HepG2 (cell line): ENCODE measurements around the gene KRTAP10-6. TPM values are rescaled to one million over a fixed set of nuclear protein-coding genes. Genes with fewer than 3 reads are reported as not detected.

ENCODE experiments used
- CBX5 ChIP-seq: sonication (generic); formaldehyde crosslinking; IDR thresholded peaks from 2 replicates; pipeline ENCODE4 v1.4.0; 2020; ENCODE audit warnings: missing genetic modification reagents, borderline replicate concordance
- ERF ChIP-seq: IDR thresholded peaks from 2 replicates; pipeline ENCODE4 v1.6.1; 2018; ENCODE audit warnings: missing biosample characterization, missing genetic modification reagents
- MATR3 ChIP-seq: sonication (generic); formaldehyde crosslinking; IDR thresholded peaks from 2 replicates; pipeline ENCODE4 v1.4.0; 2020; ENCODE audit warnings: missing genetic modification reagents
- RFX5 ChIP-seq: IDR thresholded peaks from 2 replicates; pipeline ENCODE4 v1.6.1; 2011; ENCODE audit warnings: low read depth, low read length, improper control_type of control experiment
- STAG1 ChIP-seq: sonication (generic); formaldehyde crosslinking; IDR thresholded peaks from 2 replicates; pipeline ENCODE4 v1.4.0; 2020; ENCODE audit warnings: missing genetic modification reagents
- YY1 ChIP-seq: IDR thresholded peaks from 2 replicates; pipeline ENCODE4 v1.6.1; 2011; ENCODE audit warnings: low read length, low read depth, moderate library complexity, mild to moderate bottlenecking; ENCODE audit not compliant: insufficient read depth, insufficient replicate concordance
- ZBTB38 ChIP-seq: sonication (generic); formaldehyde crosslinking; IDR thresholded peaks from 2 replicates; pipeline ENCODE4 v1.5.1; 2020; ENCODE audit warnings: mild to moderate bottlenecking, missing genetic modification reagents
- ZFP62 ChIP-seq: sonication (generic); formaldehyde crosslinking; IDR thresholded peaks from 2 replicates; pipeline ENCODE4 v1.4.0; 2020; ENCODE audit warnings: missing genetic modification reagents
- ZNF207 ChIP-seq: fragments of 450-650 bp; IDR thresholded peaks from 2 replicates; pipeline ENCODE4 v1.6.1; 2016; ENCODE audit warnings: antibody characterized with exemption, borderline replicate concordance
- ZNF543 ChIP-seq: sonication (generic); formaldehyde crosslinking; IDR thresholded peaks from 2 replicates; pipeline ENCODE4 v1.4.0; 2020; ENCODE audit warnings: mild to moderate bottlenecking, missing genetic modification reagents
- ZNF792 ChIP-seq: IDR thresholded peaks from 2 replicates; pipeline ENCODE4 v1.6.1; 2016
- polyA plus RNA-seq, 8 experiments: library from polyadenylated mRNA; depleted of rRNA in 3 of 8; stranded (reverse) in 7 of 8; unstranded in 1 of 8; fragments of >200 nt; fragmentation: Illumina TruSeq in 4 of 8; extraction: Trizol in 4 of 8; gene quantifications; 2 replicates each; pipeline versions ENCODE4 v1.2.1 to v1.2.3, GENCODE V29; 2011 to 2016; ENCODE audit warnings: low read depth in 4 of 8, missing spikeins in 1 of 8, mixed read lengths in 1 of 8; ENCODE audit not compliant: insufficient read depth in 1 of 8
- total RNA-seq, 5 experiments: library from RNA; depleted of rRNA; stranded (reverse); fragments of >200 nt; fragmentation: Illumina TruSeq; extraction: Trizol; gene quantifications; 2 replicates each; pipeline ENCODE4 v1.2.3, GENCODE V29; 2016; ENCODE audit warnings: low read depth in 1 of 5
- TF ChIP-seq, protein P1 (sequence below), 2 experiments: fragments of 450-650 bp in 1 of 2; sonication (generic) in 1 of 2; formaldehyde crosslinking in 1 of 2; IDR thresholded peaks; 2 replicates each; pipeline versions ENCODE4 v1.6.1 to v1.8.0; 2016 to 2022; ENCODE audit warnings: antibody characterized with exemption in 1 of 2, mild to moderate bottlenecking in 1 of 2, missing genetic modification reagents in 1 of 2
- TF ChIP-seq, protein P2 (sequence below): sonication (generic); formaldehyde crosslinking; IDR thresholded peaks from 2 replicates; pipeline ENCODE4 v1.4.0; 2020; ENCODE audit warnings: missing genetic modification reagents
- TF ChIP-seq, protein P3 (sequence below): sonication (generic); formaldehyde crosslinking; IDR thresholded peaks from 2 replicates; pipeline ENCODE4; 2020; ENCODE audit warnings: missing genetic modification reagents, mild to moderate bottlenecking, borderline replicate concordance

KRTAP10-6 gene
- total and polyA plus RNA-seq, 2 of the 13 experiments (the other 11 are each of a cell fraction or from before 2014, with no cell fraction given) = not detected

DNA sequence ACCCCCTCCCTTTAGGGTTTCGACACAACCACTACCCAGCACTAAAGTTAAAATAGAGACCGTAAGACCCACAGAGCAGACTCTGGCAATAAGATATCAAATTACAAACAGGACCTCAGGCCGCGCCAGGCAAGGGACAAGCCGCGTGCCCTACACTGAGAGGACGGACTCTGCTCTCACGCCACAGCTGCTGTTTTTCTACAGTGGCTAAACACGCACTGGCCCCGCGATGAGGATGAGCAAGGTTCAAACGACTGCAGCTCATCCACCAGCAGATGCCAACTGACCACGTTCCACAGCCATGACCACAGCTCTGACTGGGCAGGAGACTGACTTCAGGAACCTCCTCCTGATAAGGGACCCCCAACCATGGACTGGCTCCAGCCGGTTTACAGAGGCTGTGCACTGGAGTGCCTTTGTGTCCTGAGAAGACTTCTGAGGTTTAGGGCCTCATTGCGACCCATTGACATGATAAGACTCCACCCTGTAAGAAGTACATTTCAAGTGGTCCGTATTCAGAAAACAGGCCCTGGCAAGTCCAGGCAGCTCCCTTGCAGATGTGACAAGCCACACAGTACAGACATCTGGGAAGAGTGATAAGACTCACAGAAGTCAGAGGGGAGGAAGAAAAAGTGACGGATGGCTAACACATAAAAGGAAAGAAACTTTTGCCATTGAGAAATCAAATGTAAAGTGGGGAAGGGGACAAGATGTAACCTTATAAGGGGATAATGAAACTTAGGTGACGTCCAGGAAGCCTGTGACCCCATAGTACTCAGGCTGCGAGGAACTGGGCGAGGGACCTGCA is 1.5 kb upstream of the KRTAP10-6 start (continued):
- TF ChIP-seq, protein P1, sequence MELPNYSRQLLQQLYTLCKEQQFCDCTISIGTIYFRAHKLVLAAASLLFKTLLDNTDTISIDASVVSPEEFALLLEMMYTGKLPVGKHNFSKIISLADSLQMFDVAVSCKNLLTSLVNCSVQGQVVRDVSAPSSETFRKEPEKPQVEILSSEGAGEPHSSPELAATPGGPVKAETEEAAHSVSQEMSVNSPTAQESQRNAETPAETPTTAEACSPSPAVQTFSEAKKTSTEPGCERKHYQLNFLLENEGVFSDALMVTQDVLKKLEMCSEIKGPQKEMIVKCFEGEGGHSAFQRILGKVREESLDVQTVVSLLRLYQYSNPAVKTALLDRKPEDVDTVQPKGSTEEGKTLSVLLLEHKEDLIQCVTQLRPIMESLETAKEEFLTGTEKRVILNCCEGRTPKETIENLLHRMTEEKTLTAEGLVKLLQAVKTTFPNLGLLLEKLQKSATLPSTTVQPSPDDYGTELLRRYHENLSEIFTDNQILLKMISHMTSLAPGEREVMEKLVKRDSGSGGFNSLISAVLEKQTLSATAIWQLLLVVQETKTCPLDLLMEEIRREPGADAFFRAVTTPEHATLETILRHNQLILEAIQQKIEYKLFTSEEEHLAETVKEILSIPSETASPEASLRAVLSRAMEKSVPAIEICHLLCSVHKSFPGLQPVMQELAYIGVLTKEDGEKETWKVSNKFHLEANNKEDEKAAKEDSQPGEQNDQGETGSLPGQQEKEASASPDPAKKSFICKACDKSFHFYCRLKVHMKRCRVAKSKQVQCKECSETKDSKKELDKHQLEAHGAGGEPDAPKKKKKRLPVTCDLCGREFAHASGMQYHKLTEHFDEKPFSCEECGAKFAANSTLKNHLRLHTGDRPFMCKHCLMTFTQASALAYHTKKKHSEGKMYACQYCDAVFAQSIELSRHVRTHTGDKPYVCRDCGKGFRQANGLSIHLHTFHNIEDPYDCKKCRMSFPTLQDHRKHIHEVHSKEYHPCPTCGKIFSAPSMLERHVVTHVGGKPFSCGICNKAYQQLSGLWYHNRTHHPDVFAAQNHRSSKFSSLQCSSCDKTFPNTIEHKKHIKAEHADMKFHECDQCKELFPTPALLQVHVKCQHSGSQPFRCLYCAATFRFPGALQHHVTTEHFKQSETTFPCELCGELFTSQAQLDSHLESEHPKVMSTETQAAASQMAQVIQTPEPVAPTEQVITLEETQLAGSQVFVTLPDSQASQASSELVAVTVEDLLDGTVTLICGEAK (IDR thresholded peaks at IDR 0.05) = no peak
- TF ChIP-seq, protein P1 (CRISPR knock-in tag; IDR thresholded peaks at IDR 0.05) = peak; percentile 80
- TF ChIP-seq ZBTB38 (CRISPR knock-in tag) (peak; percentile 71), YY1 (peak; percentile 8), ERF (CRISPR knock-in tag) (peak; percentile 90), ZNF207 (no peak), RFX5 (no peak), CBX5 (peak; percentile 79; the same call in 1 of the 2 replicates), ZNF543 (CRISPR knock-in tag) (peak; percentile 86; the same call in 1 of the 2 replicates), STAG1 (CRISPR knock-in tag) (peak; percentile 16; the same call in 1 of the 2 replicates), ZFP62 (CRISPR knock-in tag) (no peak), ZNF792 (0 out of 2 replicates have a peak, but pooled peaks have one; percentile 82), MATR3 (CRISPR knock-in tag) (no peak)
- TF ChIP-seq, protein P2, sequence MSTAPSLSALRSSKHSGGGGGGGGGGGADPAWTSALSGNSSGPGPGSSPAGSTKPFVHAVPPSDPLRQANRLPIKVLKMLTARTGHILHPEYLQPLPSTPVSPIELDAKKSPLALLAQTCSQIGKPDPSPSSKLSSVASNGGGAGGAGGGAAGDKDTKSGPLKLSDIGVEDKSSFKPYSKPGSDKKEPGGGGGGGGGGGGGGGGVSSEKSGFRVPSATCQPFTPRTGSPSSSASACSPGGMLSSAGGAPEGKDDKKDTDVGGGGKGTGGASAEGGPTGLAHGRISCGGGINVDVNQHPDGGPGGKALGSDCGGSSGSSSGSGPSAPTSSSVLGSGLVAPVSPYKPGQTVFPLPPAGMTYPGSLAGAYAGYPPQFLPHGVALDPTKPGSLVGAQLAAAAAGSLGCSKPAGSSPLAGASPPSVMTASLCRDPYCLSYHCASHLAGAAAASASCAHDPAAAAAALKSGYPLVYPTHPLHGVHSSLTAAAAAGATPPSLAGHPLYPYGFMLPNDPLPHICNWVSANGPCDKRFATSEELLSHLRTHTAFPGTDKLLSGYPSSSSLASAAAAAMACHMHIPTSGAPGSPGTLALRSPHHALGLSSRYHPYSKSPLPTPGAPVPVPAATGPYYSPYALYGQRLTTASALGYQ (CRISPR knock-in tag) = peak; percentile 68
- TF ChIP-seq, protein P3, sequence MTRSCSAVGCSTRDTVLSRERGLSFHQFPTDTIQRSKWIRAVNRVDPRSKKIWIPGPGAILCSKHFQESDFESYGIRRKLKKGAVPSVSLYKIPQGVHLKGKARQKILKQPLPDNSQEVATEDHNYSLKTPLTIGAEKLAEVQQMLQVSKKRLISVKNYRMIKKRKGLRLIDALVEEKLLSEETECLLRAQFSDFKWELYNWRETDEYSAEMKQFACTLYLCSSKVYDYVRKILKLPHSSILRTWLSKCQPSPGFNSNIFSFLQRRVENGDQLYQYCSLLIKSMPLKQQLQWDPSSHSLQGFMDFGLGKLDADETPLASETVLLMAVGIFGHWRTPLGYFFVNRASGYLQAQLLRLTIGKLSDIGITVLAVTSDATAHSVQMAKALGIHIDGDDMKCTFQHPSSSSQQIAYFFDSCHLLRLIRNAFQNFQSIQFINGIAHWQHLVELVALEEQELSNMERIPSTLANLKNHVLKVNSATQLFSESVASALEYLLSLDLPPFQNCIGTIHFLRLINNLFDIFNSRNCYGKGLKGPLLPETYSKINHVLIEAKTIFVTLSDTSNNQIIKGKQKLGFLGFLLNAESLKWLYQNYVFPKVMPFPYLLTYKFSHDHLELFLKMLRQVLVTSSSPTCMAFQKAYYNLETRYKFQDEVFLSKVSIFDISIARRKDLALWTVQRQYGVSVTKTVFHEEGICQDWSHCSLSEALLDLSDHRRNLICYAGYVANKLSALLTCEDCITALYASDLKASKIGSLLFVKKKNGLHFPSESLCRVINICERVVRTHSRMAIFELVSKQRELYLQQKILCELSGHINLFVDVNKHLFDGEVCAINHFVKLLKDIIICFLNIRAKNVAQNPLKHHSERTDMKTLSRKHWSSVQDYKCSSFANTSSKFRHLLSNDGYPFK = no peak; the same call in 1 of the 2 replicates
